Epithelial cell of esophagus (primary cell): ENCODE data around the gene ARF3.

ENCODE experiments used
- DNase-seq: peaks from one replicate; pipeline ENCODE4 v3.0.0; 2010; ENCODE audit warnings: low read depth
- H3K4me3 ChIP-seq: 2 replicates; pipeline ENCODE4 v1.5.1; 2011; ENCODE audit warnings: mild to moderate bottlenecking, low read length, control low read depth
- TF ChIP-seq, protein P1 (sequence below): IDR thresholded peaks from 2 replicates; pipeline ENCODE4 v1.5.1; 2011; ENCODE audit warnings: low read depth, mild to moderate bottlenecking, low read length, control low read depth, inconsistent platforms; ENCODE audit not compliant: insufficient read depth; ENCODE audit errors: missing control alignments

Gene ARF3

GRCh38 chr12:48929551-48929950 lies 27.7 kb downstream of the ARF3 start:
- TF ChIP-seq, protein P1, sequence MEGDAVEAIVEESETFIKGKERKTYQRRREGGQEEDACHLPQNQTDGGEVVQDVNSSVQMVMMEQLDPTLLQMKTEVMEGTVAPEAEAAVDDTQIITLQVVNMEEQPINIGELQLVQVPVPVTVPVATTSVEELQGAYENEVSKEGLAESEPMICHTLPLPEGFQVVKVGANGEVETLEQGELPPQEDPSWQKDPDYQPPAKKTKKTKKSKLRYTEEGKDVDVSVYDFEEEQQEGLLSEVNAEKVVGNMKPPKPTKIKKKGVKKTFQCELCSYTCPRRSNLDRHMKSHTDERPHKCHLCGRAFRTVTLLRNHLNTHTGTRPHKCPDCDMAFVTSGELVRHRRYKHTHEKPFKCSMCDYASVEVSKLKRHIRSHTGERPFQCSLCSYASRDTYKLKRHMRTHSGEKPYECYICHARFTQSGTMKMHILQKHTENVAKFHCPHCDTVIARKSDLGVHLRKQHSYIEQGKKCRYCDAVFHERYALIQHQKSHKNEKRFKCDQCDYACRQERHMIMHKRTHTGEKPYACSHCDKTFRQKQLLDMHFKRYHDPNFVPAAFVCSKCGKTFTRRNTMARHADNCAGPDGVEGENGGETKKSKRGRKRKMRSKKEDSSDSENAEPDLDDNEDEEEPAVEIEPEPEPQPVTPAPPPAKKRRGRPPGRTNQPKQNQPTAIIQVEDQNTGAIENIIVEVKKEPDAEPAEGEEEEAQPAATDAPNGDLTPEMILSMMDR: no peak
- no peak overlapping the region for H3K4me3 ChIP-seq
- no peak for DNase-seq

DNA sequence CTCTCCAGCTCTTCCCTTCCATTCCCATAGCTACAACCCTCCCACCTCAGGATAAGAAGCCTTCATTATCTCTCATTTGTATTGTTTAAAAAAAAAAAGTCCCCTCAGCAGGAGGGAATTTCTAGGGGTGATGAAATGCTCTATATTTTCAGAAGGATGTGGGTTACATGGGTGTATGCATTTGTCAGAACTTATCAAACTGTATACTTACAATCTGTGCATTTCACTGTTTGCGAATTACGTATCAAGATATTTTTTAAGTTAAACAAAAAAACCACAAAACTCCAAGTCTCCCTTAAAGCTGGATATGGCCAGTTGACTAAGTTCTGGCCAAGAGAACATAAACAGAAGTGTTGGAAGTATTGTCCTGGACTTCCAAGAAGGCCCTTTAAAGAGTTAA lies 30.0 kb downstream of the ARF3 start:
- no peak for DNase-seq
- TF ChIP-seq, protein P1: no peak
- H3K4me3 ChIP-seq: no peak overlapping the region

GRCh38 chr12:48925304-48926011 lies 31.8 kb downstream of the ARF3 start, which contains the start of gene FKBP11:
FKBP11 (minus strand) TSS chr12:48925492; CDS start chr12:48925428, 64 bp downstream.
- TF ChIP-seq, protein P1: no peak
- peak; percentile 38 for DNase-seq

DNA sequence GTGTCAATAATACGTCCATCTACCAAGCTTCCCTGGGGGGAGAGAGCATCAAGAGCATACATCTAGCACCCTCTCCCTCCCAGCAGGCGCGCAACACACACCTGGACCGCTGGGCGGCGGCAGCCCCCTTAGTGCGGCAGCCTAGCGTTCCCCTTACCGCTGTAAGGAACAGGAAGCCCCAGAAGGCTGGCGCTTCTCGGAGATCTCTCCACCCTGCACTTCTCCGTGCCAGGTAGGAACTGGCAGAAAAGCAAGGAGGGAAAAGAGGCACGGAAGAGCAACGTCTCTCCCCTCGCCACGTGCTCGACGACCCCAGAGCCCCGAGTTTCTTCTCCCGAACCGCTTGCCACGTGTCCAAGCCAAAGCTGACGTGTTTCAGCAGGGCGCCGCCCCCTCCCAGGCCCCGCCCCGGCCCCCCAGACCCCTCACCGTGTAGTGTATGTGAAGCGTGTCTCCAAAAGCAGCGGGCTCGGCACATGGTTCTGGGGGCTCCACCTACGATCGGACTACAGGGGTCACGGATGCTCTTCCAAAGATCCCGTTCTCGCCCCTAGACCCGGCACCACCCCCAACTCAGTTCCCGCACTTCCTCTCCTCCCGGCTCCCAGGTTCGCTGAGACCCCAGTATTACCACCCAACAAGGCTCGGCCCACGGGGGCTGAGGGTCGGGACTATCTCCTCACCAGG lies 32.5 kb downstream of the ARF3 start:
- DNase-seq: peak; percentile 53
- TF ChIP-seq, protein P1: peak; percentile 49
- H3K4me3 ChIP-seq: peak overlapping the region; percentile 58

More at GRCh38 chr12:48925304-48926011, 31.8 kb downstream of the ARF3 start, which contains the start of gene FKBP11:
- peak within 1 kb of the TSS; percentile 58 for H3K4me3 ChIP-seq

DNA sequence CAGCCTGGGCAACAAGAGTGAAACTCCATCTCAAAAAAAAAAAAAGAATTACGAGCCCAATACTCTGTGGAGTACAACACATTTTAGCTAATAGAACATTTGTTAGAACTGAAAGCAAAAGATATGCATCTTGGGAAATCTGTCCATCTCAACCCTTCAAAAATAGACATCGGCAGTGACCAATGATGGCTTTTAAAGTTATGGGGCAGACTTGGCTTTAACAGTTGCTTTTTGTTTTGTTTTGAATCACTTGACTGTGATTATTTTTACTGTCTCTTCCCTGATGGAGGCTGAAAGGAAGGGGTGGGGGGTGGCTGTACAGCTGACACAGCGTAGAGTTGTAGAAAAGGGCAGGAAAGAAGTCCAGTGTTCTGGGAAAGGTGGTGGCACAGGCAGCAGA lies 34.2 kb downstream of the ARF3 start:
- DNase-seq: no peak
- no peak overlapping the region for H3K4me3 ChIP-seq
- TF ChIP-seq, protein P1: no peak

DNA sequence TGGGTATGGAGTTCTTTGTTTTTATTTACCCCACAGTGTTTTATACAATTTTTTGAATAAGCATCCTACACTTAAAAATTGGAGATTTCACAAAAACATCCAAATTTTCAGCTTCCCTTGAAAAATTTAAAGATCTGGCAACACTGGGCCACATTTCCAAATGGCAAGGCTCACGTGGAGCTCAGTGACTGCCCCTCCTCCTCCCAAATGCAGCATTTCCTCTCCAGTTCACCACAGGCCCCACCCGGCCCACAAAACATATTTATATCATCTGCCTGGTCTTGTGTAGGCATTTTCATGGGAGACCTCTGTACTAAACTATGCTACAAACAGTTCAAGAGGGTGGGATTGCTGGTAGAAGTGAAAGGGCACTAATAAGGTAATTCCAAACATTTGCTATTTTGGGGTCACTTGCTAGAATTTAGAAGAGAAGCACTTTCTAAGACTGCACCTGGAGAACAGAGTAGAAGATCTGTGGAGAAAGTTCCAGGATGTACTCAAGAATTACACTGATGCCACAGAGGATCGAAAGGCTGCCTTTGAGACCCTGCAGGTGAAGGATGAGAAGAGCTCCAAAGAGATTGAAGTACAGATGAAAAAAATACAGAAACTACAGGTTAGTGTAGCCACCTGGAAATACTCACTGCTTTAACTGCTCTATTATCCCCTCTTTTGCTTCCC lies 39.3 kb downstream of the ARF3 start:
- H3K4me3 ChIP-seq: no peak overlapping the region
- TF ChIP-seq, protein P1: no peak
- DNase-seq: no peak
